Choroid plexus epithelial cell (primary cell): ENCODE data around the gene LYSET.
"Not testable (repeated sequence)": the region's sequence is repeated elsewhere in the genome, so short reads cannot be mapped to it uniquely, and the experiment has no call there.

Source experiments
- DNase-seq: peaks from one replicate; pipeline ENCODE4 v3.0.0-alpha.2; 2010; ENCODE audit warnings: low read depth
- H3K4me3 ChIP-seq: 2 replicates; pipeline ENCODE4 v1.5.1; 2011; ENCODE audit warnings: low read depth, mild to moderate bottlenecking, control low read depth, low read length, moderate library complexity
- CTCF ChIP-seq: conservative IDR thresholded peaks from 2 replicates; pipeline ENCODE4 v1.5.1; 2011; ENCODE audit warnings: low read depth, mild to moderate bottlenecking, control low read depth, inconsistent platforms, low read length, moderate library complexity

LYSET gene

GRCh38 chr14:93148979-93149378 is 36.1 kb upstream of the LYSET start:
- no peak for DNase-seq
- no peak for TF ChIP-seq CTCF
- no peak overlapping the region for H3K4me3 ChIP-seq

DNA sequence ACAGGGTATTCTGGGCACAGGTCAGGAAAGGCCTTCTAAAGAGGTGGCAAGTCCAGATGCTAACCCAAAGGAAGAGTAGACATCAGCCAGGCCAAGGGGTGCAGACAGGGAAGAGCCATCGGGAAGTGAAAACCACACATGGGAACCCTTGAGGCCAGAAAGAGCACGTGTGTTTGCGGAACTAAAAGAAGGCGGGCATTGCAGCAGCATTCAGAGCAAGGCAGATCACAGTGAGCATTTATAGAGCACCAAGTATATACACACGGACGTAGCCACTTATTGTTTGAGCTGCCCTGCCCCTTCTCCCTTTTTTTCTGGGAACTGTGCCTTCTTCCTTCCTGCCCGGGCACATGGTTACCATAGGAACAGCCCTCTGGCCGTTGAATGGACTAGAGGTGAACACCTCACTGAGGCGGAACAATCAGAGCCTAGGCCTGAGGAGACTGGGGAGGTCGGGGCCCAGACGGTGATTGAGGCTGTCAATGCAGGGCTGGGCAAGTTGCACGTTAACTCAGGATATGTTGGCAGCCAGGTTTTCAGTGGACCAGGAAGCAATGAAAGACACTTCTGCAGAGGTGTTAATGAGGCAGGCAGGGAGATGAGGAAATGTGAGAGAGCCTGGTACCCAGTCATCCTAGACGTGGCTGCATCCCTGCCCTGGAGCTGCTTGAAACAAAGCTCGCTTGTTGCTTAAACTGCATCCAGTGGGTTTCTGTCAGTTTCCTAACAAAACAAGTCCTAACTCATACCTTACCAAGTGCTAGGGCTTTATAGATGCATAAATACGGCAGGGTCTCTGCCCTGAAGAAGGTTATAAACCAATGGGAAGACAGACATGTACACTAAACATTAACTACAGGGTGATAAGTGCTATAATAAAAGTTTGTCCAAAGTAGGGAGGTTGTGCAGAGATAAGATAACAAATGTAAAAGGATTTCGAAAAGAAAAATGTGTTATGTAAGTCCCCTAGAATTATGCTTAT is 34.6 kb upstream of the LYSET start:
- DNase-seq = no peak
- TF ChIP-seq CTCF = no peak
- no peak overlapping the region for H3K4me3 ChIP-seq

DNA sequence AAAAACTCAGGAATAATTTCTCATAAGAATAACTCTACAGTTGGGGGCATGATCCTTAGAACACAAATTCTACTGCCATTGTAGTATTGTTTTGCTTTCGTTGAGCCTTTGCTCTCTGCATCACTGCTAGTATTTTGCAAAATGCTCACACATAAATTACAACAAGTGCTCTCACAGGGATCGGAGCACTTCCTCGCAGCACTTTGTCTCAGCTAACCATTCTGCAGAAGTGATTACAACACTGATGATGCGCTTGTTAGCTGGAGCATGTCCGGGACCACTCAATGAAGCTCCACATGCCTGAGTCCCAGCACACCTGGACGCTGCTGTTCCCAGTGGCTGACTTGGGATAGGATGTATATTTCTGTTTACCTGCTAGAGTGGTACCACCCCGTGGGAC is 32.0 kb upstream of the LYSET start:
- TF ChIP-seq CTCF = no peak
- no peak for DNase-seq
- H3K4me3 ChIP-seq = no peak overlapping the region

GRCh38 chr14:93155667-93156066 is 29.4 kb upstream of the LYSET start:
- no peak overlapping the region for H3K4me3 ChIP-seq
- no peak for TF ChIP-seq CTCF
- no peak for DNase-seq

DNA sequence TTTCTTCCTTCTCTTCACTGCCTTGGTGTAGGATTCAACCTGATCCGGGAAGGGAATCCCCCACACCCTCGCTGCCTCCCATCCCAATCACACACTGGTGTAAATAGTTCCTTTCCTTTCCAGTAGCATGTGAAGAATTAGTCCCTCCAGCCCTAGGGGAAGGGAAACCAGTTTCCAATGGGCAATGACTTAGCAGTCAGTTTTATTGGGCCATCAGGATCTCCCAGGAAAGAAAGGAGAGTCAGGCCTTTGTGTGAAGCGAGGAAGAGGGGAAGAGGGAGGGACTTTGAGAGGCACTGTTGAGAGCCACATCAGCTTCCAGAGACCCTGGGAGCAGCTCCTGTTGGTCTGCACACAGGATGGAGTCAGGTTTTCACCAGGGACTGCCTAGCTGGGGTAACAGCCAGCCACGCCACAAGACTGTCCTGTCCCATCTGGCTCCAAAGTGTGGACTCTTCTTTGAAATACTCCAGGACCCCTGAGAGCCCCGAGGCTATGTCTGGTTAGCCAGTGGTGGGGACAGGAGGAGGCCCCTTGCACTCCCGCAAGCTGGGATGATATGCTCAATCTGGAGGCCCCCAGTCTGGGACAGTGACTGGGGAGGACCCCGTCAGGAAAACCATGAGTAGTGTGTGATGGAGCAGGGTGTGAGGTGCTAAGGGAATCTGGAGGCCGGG is 28.3 kb upstream of the LYSET start:
- DNase-seq = no peak
- no peak for TF ChIP-seq CTCF
- no peak overlapping the region for H3K4me3 ChIP-seq

GRCh38 chr14:93158349-93158748 is 26.8 kb upstream of the LYSET start:
- DNase-seq, H3K4me3 ChIP-seq: not testable (repeated sequence)

GRCh38 chr14:93159625-93160352 is 25.3 kb upstream of the LYSET start:
- H3K4me3 ChIP-seq, DNase-seq: not testable (repeated sequence)
